Spleen (tissue), 11 donors: ENCODE measurements around the gene KREMEN1. TPM values are rescaled to one million over a fixed set of nuclear protein-coding genes. Genes with fewer than 3 reads are reported as not detected.

Experiments
- DNase-seq: peaks from one replicate; pipeline ENCODE4 v3.0.0-alpha.2; 2020
- H3K27ac ChIP-seq, 8 donors: fragments of 200-600 bp; sonication (generic) in 7 of 8; 1 replicate in 4 of 8; 2 replicates in 4 of 8; pipeline versions ENCODE4 v1.5.0 to v1.8.0; 2016 to 2021; ENCODE audit warnings: inconsistent platforms in 4 of 8, mild to moderate bottlenecking in 4 of 8, moderate library complexity in 1 of 8
- H3K27me3 ChIP-seq, 7 donors: fragments of 200-600 bp; sonication (generic) in 6 of 7; replicated peaks in 1 of 7; 1 replicate in 4 of 7; 2 replicates in 3 of 7; pipeline versions ENCODE4 v1.5.0 to v1.8.0; 2016 to 2021; ENCODE audit warnings: inconsistent platforms in 3 of 7, mild to moderate bottlenecking in 1 of 7
- H3K36me3 ChIP-seq, 6 donors: fragments of 200-600 bp; sonication (generic) in 5 of 6; 1 replicate in 4 of 6; 2 replicates in 2 of 6; pipeline versions ENCODE4 v1.5.0 to v1.8.0; 2016 to 2021; ENCODE audit warnings: inconsistent platforms in 2 of 6
- H3K4me1 ChIP-seq, 6 donors: fragments of 200-600 bp; sonication (generic) in 5 of 6; 1 replicate in 3 of 6; 2 replicates in 3 of 6; pipeline versions ENCODE4 v1.5.0 to v1.8.0; 2016 to 2021; ENCODE audit warnings: inconsistent platforms in 3 of 6
- H3K4me3 ChIP-seq, 8 donors: fragments of 200-600 bp; sonication (generic) in 7 of 8; 1 replicate in 4 of 8; 2 replicates in 4 of 8; pipeline versions ENCODE4 v1.5.0 to v1.8.0; 2016 to 2021; ENCODE audit warnings: inconsistent platforms in 4 of 8, mild to moderate bottlenecking in 4 of 8, moderate library complexity in 2 of 8
- H3K9me3 ChIP-seq, 8 donors: fragments of 200-600 bp; sonication (generic) in 7 of 8; 1 replicate in 4 of 8; 2 replicates in 4 of 8; pipeline versions ENCODE4 v1.5.0 to v1.8.0; 2016 to 2021; ENCODE audit warnings: inconsistent platforms in 4 of 8
- CTCF ChIP-seq, 11 experiments: fragments of 200-600 bp in 7 of 11; fragments of 450-650 bp in 4 of 11; sonication (generic) in 4 of 11; IDR thresholded peaks in 8 of 11; conservative IDR thresholded peaks in 3 of 11; 1 replicate in 7 of 11; 2 replicates in 4 of 11; pipeline versions ENCODE4 v1.4.0 to v1.8.0; 2016 to 2021; ENCODE audit warnings: antibody characterized with exemption in 11 of 11, inconsistent platforms in 4 of 11, mild to moderate bottlenecking in 1 of 11
- POLR2A ChIP-seq, 3 donors: fragments of 450-650 bp; IDR thresholded peaks; one replicate each; pipeline ENCODE4 v1.5.1; 2017; ENCODE audit warnings: antibody characterized with exemption in 3 of 3, mild to moderate bottlenecking in 1 of 3
- POLR2AphosphoS5 ChIP-seq, 3 donors: sonication (generic); formaldehyde crosslinking; IDR thresholded peaks; one replicate each; pipeline ENCODE4 v1.5.1; 2017; ENCODE audit warnings: antibody characterized with exemption in 3 of 3
- WGBS, 5 donors: extraction: QIAGEN DNeasy Blood & Tissue Kit in 3 of 5; methylation state at CpG; one replicate each; pipeline versions ENCODE4 v1.1.5 to v1.1.7; 2013 to 2018; 5-methylcytosine and 5-hydroxymethylcytosine counted together
- intact Hi-C: fragments of 100-400 bp; cut with DNase I; formaldehyde crosslinking; loops from one replicate; pipeline ENCODE4 v1.15.0; 2023; ENCODE audit warnings: low total_unique reads
- polyA plus RNA-seq, 3 donors: library from polyadenylated mRNA; stranded (reverse); fragments of 200-250 nt; gene quantifications; one replicate each; pipeline ENCODE4 v1.2.1, GENCODE V29; 2013
- total RNA-seq, 7 donors: library from RNA; depleted of rRNA in 3 of 7; stranded (reverse); fragments of >200 nt in 3 of 7; fragmentation: NEBNext Ultra II Directional in 4 of 7; extraction: Animal tissue kit (Norgen Biotek cat#: 25700) in 4 of 7; gene quantifications; one replicate each; pipeline versions ENCODE4 v1.1.0 to v1.2.1, GENCODE V29; 2016 to 2021
- donor health status: healthy with polysubstance abuse.
- donor health status: DM: no; HTN: no; CAD: no; lungs with moderate emphysema.
- donor health status: DM: no; HTN: no; CAD: no.
- donor health status: Bipolar disorder and iron deficiency.
- donor health status: healthy.
- donor health status: DM: no; HTN: no; CAD: no.
- donor health status: DM: yes; HTN: yes; CAD: no.

Gene KREMEN1
- total and polyA plus RNA-seq, 10 donors: 1.5 to 41.3 (median 25.1) TPM

- DNase-seq: no peak
- peaks cover 0 to 81% (median 3%) of the 10 kb centered on the region in 7 donors for H3K27me3 ChIP-seq
- intact Hi-C loops: no loop called here
- H3K27ac ChIP-seq: peak overlapping the region; percentile 30 to 91 (median 82)
- 70 to 87% (median 75%) methylated on average over 8 of the region's 8 CpGs for WGBS, 5 donors
- no peaks in the 10 kb centered on the region for H3K9me3 ChIP-seq
- H3K4me3 ChIP-seq: peak overlapping the region in 3 of 8 donors; percentile 32 to 77 (median 77)
- H3K36me3 ChIP-seq: no peaks in the 10 kb centered on the region
- peaks cover 39 to 87% (median 69%) of the 10 kb centered on the region in 6 donors for H3K4me1 ChIP-seq
- no peak for TF ChIP-seq CTCF (IDR thresholded peaks at IDR 0.05 in 8 of 11, conservative IDR thresholded peaks at IDR 0.05 in 3 of 11)
- TF ChIP-seq POLR2A (IDR thresholded peaks at IDR 0.05): no peak
- TF ChIP-seq POLR2AphosphoS5 (IDR thresholded peaks at IDR 0.05): no peak
Observed at GRCh38 chr22:29204455-29205183, 131.8 kb downstream of the KREMEN1 start.

GRCh38 chr22:29205252-29205593 is 132.4 kb downstream of the KREMEN1 start:
- peaks cover 0 to 78% (median 3%) of the 10 kb centered on the region in 7 donors for H3K27me3 ChIP-seq
- intact Hi-C loops: no loop called here
- no peaks in the 10 kb centered on the region for H3K36me3 ChIP-seq
- TF ChIP-seq POLR2AphosphoS5 (IDR thresholded peaks at IDR 0.05) (no peak), POLR2A (IDR thresholded peaks at IDR 0.05) (no peak), CTCF (IDR thresholded peaks at IDR 0.05 in 8 of 11, conservative IDR thresholded peaks at IDR 0.05 in 3 of 11) (no peak)
- peak overlapping the region in 7 of 8 donors; percentile 26 to 77 (median 55) for H3K4me3 ChIP-seq
- peaks cover 39 to 93% (median 73%) of the 10 kb centered on the region in 6 donors for H3K4me1 ChIP-seq
- DNase-seq: no peak
- peak overlapping the region; percentile 42 to 91 (median 80) for H3K27ac ChIP-seq
- H3K9me3 ChIP-seq: no peaks in the 10 kb centered on the region
- 52 to 57% (median 56%) methylated on average over 11 of the region's 11 CpGs for WGBS, 5 donors

- peak in 2 of 3 donors; percentile 42 to 47 for TF ChIP-seq POLR2AphosphoS5 (IDR thresholded peaks at IDR 0.05)
- peak in 4 of 11 experiments; percentile 8 to 24 (median 10) for TF ChIP-seq CTCF (IDR thresholded peaks at IDR 0.05 in 8 of 11, conservative IDR thresholded peaks at IDR 0.05 in 3 of 11)
- TF ChIP-seq POLR2A (IDR thresholded peaks at IDR 0.05): no peak
- Histone ChIP-seq H3K4me1 (peaks cover 39 to 98% (median 73%) of the 10 kb centered on the region in 6 donors), H3K4me3 (peak within 1 kb of the TSS; percentile 46 to 77 (median 58)), H3K27ac (peak within 1 kb of the TSS; percentile 42 to 91 (median 82)), H3K9me3 (no peaks in the 10 kb centered on the region), H3K27me3 (peaks cover 0 to 73% (median 3%) of the 10 kb centered on the region in 7 donors), H3K36me3 (no peaks in the 10 kb centered on the region)
- peak; percentile 84 for DNase-seq
- intact Hi-C loops: no loop called here
- WGBS, 5 donors: 2 to 9% (median 3%) methylated on average over 13 to 90 of the region's 90 CpGs
Observed at GRCh38 chr22:29205594-29206371, 132.9 kb downstream of the KREMEN1 start, which contains the start of gene EMID1. EMID1 (plus strand) TSS chr22:29205896; CDS start chr22:29206039, 143 bp downstream.
